Activated CD8-positive, alpha-beta T cell treated with anti-CD3 and anti-CD28 coated beads for 36 hours (primary cell): ENCODE data around the gene UCK1. TPM values are rescaled to one million over a fixed set of nuclear protein-coding genes. Genes with fewer than 3 reads are reported as not detected.
A peak's percentile ranks its signal among the peaks of the same experiment; 100 is the strongest.

Experiments used
- ATAC-seq: fragments of 200-7000 bp; cut with Tn5 transposase; one replicate; pipeline ENCODE4 v1.10.0; 2021; ENCODE audit warnings: mild to moderate bottlenecking, moderate library complexity
- CTCF ChIA-PET: fragments of 350-600 bp; sonication (Branson Sonifier 250); formaldehyde crosslinking; loops from one replicate; lab custom pipeline; 2021; ENCODE audit warnings: antibody characterized with exemption; lab: Charles Lee
- POLR2A ChIA-PET: fragments of 350-600 bp; sonication (Branson Sonifier 250); formaldehyde crosslinking; loops from one replicate; lab custom pipeline; 2021; ENCODE audit warnings: antibody characterized with exemption; lab: Charles Lee
- DNase-seq: peaks from one replicate; pipeline ENCODE4 v3.0.0-alpha.2; 2020
- H3K27ac Mint-ChIP-seq: one replicate; pipeline ENCODE4 v1.8.0; 2021; ENCODE audit warnings: mild to moderate bottlenecking, mixed read lengths
- H3K27me3 Mint-ChIP-seq: one replicate; pipeline ENCODE4 v1.8.0; 2021; ENCODE audit warnings: mixed read lengths
- H3K36me3 Mint-ChIP-seq: one replicate; pipeline ENCODE4 v1.8.0; 2021; ENCODE audit warnings: low read depth, mixed read lengths
- H3K4me1 Mint-ChIP-seq: one replicate; pipeline ENCODE4 v1.8.0; 2021; ENCODE audit warnings: low read depth, mixed read lengths
- H3K4me3 Mint-ChIP-seq: one replicate; pipeline ENCODE4 v1.8.0; 2021; ENCODE audit warnings: mild to moderate bottlenecking, moderate library complexity, mixed read lengths
- H3K9me3 Mint-ChIP-seq: one replicate; pipeline ENCODE4 v1.8.0; 2021; ENCODE audit warnings: mixed read lengths
- CTCF ChIP-seq: fragments of 200-600 bp; IDR thresholded peaks from one replicate; pipeline ENCODE4 v1.8.0; 2022; ENCODE audit warnings: antibody characterized with exemption, mild to moderate bottlenecking
- intact Hi-C: fragments of 100-400 bp; cut with micrococcal nuclease; formaldehyde crosslinking; loops from one replicate; pipeline ENCODE4 v1.10.0; 2022
- total RNA-seq, 2 experiments: library from RNA; stranded (reverse); gene quantifications; one replicate each; pipeline ENCODE4 v1.2.3, GENCODE V29; 2021

UCK1 gene
- total RNA-seq, 2 experiments from 2014 or later: 16.7 to 22.1 TPM

- TF ChIP-seq CTCF: no peak
- Mint-ChIP-seq H3K27ac (no peak overlapping the region), H3K27me3 (no peaks in the 10 kb centered on the region), H3K4me3 (no peak overlapping the region), H3K36me3 (peaks cover 69% of the 10 kb centered on the region), H3K9me3 (no peaks in the 10 kb centered on the region), H3K4me1 (peaks cover 2% of the 10 kb centered on the region)
- DNase-seq: no peak
- no peak for ATAC-seq
- intact Hi-C loops: no loop called here
- POLR2A ChIA-PET: interaction anchor here (0.9 kb wide), 1 partner anchor 32 kb away, joined by 3 read pairs; no protein-coding TSS in a partner anchor
- CTCF ChIA-PET: no interaction called here
These were observed 39.9 kb downstream of the UCK1 start for GRCh38 chr9:131491001-131491710.

GRCh38 chr9:131490514-131490913 is 40.5 kb downstream of the UCK1 start:
- Mint-ChIP-seq H3K4me1 (peaks cover 2% of the 10 kb centered on the region), H3K27me3 (no peaks in the 10 kb centered on the region), H3K36me3 (peaks cover 70% of the 10 kb centered on the region), H3K9me3 (no peaks in the 10 kb centered on the region), H3K27ac (peak overlapping the region; percentile 5), H3K4me3 (no peak overlapping the region)
- TF ChIP-seq CTCF: no peak
- ChIA-PET POLR2A (interaction anchor here (0.9 kb wide), 1 partner anchor 32 kb away, joined by 3 read pairs; no protein-coding TSS in a partner anchor), CTCF (no interaction called here)
- intact Hi-C loops: no loop called here
- DNase-seq (no peak), ATAC-seq (no peak)

GRCh38 chr9:131487621-131488031 is 43.4 kb downstream of the UCK1 start:
- Mint-ChIP-seq H3K4me3 (no peak overlapping the region), H3K36me3 (peaks cover 59% of the 10 kb centered on the region), H3K27me3 (no peaks in the 10 kb centered on the region), H3K4me1 (peaks cover 2% of the 10 kb centered on the region), H3K27ac (no peak overlapping the region), H3K9me3 (no peaks in the 10 kb centered on the region)
- TF ChIP-seq CTCF: no peak
- no peak for ATAC-seq
- CTCF ChIA-PET: interaction anchor here (1.1 kb wide), 1 partner anchor 9 kb away, joined by 3 read pairs; no protein-coding TSS in a partner anchor
- POLR2A ChIA-PET: interaction anchor here (0.7 kb wide), 1 partner anchor 9 kb away, joined by 5 read pairs; no protein-coding TSS in a partner anchor
- intact Hi-C loops: no loop called here
- no peak for DNase-seq

- H3K27ac Mint-ChIP-seq: no peak overlapping the region
- peaks cover 57% of the 10 kb centered on the region for H3K36me3 Mint-ChIP-seq
- DNase-seq (no peak), ATAC-seq (no peak)
- intact Hi-C loops: no loop called here
- no peaks in the 10 kb centered on the region for H3K9me3 Mint-ChIP-seq
- ChIA-PET POLR2A (no interaction called here), CTCF (interaction anchor here (1.1 kb wide), 1 partner anchor 9 kb away, joined by 3 read pairs; no protein-coding TSS in a partner anchor)
- TF ChIP-seq CTCF: no peak
- no peak overlapping the region for H3K4me3 Mint-ChIP-seq
- peaks cover 2% of the 10 kb centered on the region for H3K4me1 Mint-ChIP-seq
- no peaks in the 10 kb centered on the region for H3K27me3 Mint-ChIP-seq
These were observed 44.1 kb downstream of the UCK1 start for GRCh38 chr9:131487001-131487400.

GRCh38 chr9:131485728-131486422 is 45.2 kb downstream of the UCK1 start:
- peaks cover 56% of the 10 kb centered on the region for H3K36me3 Mint-ChIP-seq
- intact Hi-C loops: no loop called here
- CTCF ChIA-PET: no interaction called here
- ATAC-seq: no peak
- POLR2A ChIA-PET: interaction anchor here (1.2 kb wide), 1 partner anchor 13 kb away, joined by 3 read pairs; no protein-coding TSS in a partner anchor
- no peak overlapping the region for H3K4me3 Mint-ChIP-seq
- H3K27ac Mint-ChIP-seq: no peak overlapping the region
- no peaks in the 10 kb centered on the region for H3K27me3 Mint-ChIP-seq
- no peak for DNase-seq
- no peaks in the 10 kb centered on the region for H3K9me3 Mint-ChIP-seq
- peaks cover 2% of the 10 kb centered on the region for H3K4me1 Mint-ChIP-seq
- no peak for TF ChIP-seq CTCF
